ENCODE data around the gene EGFR.

Gene EGFR

GRCh38 chr7:55212176-55212575 lies 193.4 kb downstream of the EGFR start:
- H3K27ac Mint-ChIP-seq: no peak overlapping the region
- no peaks in the 10 kb centered on the region for H3K4me1 Mint-ChIP-seq (ENCODE audit: low read depth in 2 of 2)
- H3K4me3 Mint-ChIP-seq: no peak overlapping the region
- peaks cover 20 to 44% of the 10 kb centered on the region in 2 donors for H3K27me3 Mint-ChIP-seq
- no peak for ATAC-seq (replicated peaks)
- no peak for DNase-seq
- H3K9me3 Mint-ChIP-seq: no peaks in the 10 kb centered on the region
- no peaks in the 10 kb centered on the region for H3K36me3 Mint-ChIP-seq (ENCODE audit: insufficient read depth)

- DNase-seq: no peak
- ATAC-seq (replicated peaks): no peak
These were observed 194.0 kb downstream of the EGFR start for GRCh38 chr7:55212838-55213237.

GRCh38 chr7:55214707-55215106 lies 195.9 kb downstream of the EGFR start:
- no peaks in the 10 kb centered on the region for H3K36me3 Mint-ChIP-seq (ENCODE audit: insufficient read depth)
- peaks cover 20 to 50% of the 10 kb centered on the region in 2 donors for H3K27me3 Mint-ChIP-seq
- no peaks in the 10 kb centered on the region for H3K4me1 Mint-ChIP-seq (ENCODE audit: low read depth in 2 of 2)
- H3K27ac Mint-ChIP-seq: no peak overlapping the region
- DNase-seq (no peak), ATAC-seq (replicated peaks) (no peak)
- no peak overlapping the region for H3K4me3 Mint-ChIP-seq
- H3K9me3 Mint-ChIP-seq: no peaks in the 10 kb centered on the region

More at GRCh38 chr7:55212838-55213237, 194.0 kb downstream of the EGFR start:
- H3K4me3 Mint-ChIP-seq: no peak overlapping the region
- H3K4me1 Mint-ChIP-seq (ENCODE audit: low read depth in 2 of 2): no peaks in the 10 kb centered on the region
- peaks cover 20 to 45% of the 10 kb centered on the region in 2 donors for H3K27me3 Mint-ChIP-seq
- H3K36me3 Mint-ChIP-seq (ENCODE audit: insufficient read depth): no peaks in the 10 kb centered on the region
- H3K9me3 Mint-ChIP-seq: no peaks in the 10 kb centered on the region
- no peak overlapping the region for H3K27ac Mint-ChIP-seq

- ATAC-seq (replicated peaks) (no peak), DNase-seq (no peak)
- no peaks in the 10 kb centered on the region for H3K9me3 Mint-ChIP-seq
- H3K27ac Mint-ChIP-seq: no peak overlapping the region
- no peaks in the 10 kb centered on the region for H3K4me1 Mint-ChIP-seq (ENCODE audit: low read depth in 2 of 2)
- H3K36me3 Mint-ChIP-seq (ENCODE audit: insufficient read depth): no peaks in the 10 kb centered on the region
- H3K4me3 Mint-ChIP-seq: no peak overlapping the region
- H3K27me3 Mint-ChIP-seq: peaks cover 23 to 42% of the 10 kb centered on the region in 2 donors
These were observed 204.2 kb downstream of the EGFR start for GRCh38 chr7:55223023-55223422.

GRCh38 chr7:55224111-55224510 lies 205.3 kb downstream of the EGFR start:
- Mint-ChIP-seq H3K4me3 (no peak overlapping the region), H3K36me3 (ENCODE audit: insufficient read depth) (no peaks in the 10 kb centered on the region), H3K27me3 (peaks cover 32 to 50% of the 10 kb centered on the region in 2 donors), H3K9me3 (peaks cover 2 to 9% of the 10 kb centered on the region in 2 donors), H3K4me1 (ENCODE audit: low read depth in 2 of 2) (no peaks in the 10 kb centered on the region), H3K27ac (no peak overlapping the region)
- DNase-seq (no peak), ATAC-seq (replicated peaks) (no peak)

GRCh38 chr7:55224810-55225209 lies 206.0 kb downstream of the EGFR start:
- peaks cover 3 to 16% of the 10 kb centered on the region in 2 donors for H3K9me3 Mint-ChIP-seq
- H3K27ac Mint-ChIP-seq: no peak overlapping the region
- no peaks in the 10 kb centered on the region for H3K36me3 Mint-ChIP-seq (ENCODE audit: insufficient read depth)
- peaks cover 37 to 57% of the 10 kb centered on the region in 2 donors for H3K27me3 Mint-ChIP-seq
- DNase-seq (no peak), ATAC-seq (replicated peaks) (no peak)
- H3K4me3 Mint-ChIP-seq: no peak overlapping the region
- H3K4me1 Mint-ChIP-seq (ENCODE audit: low read depth in 2 of 2): no peaks in the 10 kb centered on the region

- H3K27ac Mint-ChIP-seq: no peak overlapping the region
- DNase-seq: no peak
- H3K4me1 Mint-ChIP-seq (ENCODE audit: low read depth in 2 of 2): no peaks in the 10 kb centered on the region
- ATAC-seq (replicated peaks): no peak
- H3K4me3 Mint-ChIP-seq: no peak overlapping the region
- peaks cover 39 to 72% of the 10 kb centered on the region in 2 donors for H3K27me3 Mint-ChIP-seq
- H3K36me3 Mint-ChIP-seq (ENCODE audit: insufficient read depth): no peaks in the 10 kb centered on the region
- H3K9me3 Mint-ChIP-seq: peaks cover 8 to 18% of the 10 kb centered on the region in 2 donors
These were observed 211.2 kb downstream of the EGFR start for GRCh38 chr7:55230014-55230413.

- Mint-ChIP-seq H3K27ac (no peak overlapping the region), H3K27me3 (peaks cover 43 to 79% of the 10 kb centered on the region in 2 donors), H3K9me3 (peaks cover 8 to 18% of the 10 kb centered on the region in 2 donors), H3K4me3 (no peak overlapping the region), H3K4me1 (ENCODE audit: low read depth in 2 of 2) (no peaks in the 10 kb centered on the region), H3K36me3 (ENCODE audit: insufficient read depth) (no peaks in the 10 kb centered on the region)
- no peak for ATAC-seq (replicated peaks)
- DNase-seq: no peak
These were observed 213.0 kb downstream of the EGFR start for GRCh38 chr7:55231736-55232280.

GRCh38 chr7:55233001-55233400 lies 214.2 kb downstream of the EGFR start:
- H3K4me1 Mint-ChIP-seq (ENCODE audit: low read depth in 2 of 2): no peaks in the 10 kb centered on the region
- H3K36me3 Mint-ChIP-seq (ENCODE audit: insufficient read depth): no peaks in the 10 kb centered on the region
- peaks cover 46 to 80% of the 10 kb centered on the region in 2 donors for H3K27me3 Mint-ChIP-seq
- H3K4me3 Mint-ChIP-seq: no peak overlapping the region
- ATAC-seq (replicated peaks) (no peak), DNase-seq (no peak)
- H3K9me3 Mint-ChIP-seq: peaks cover 8 to 18% of the 10 kb centered on the region in 2 donors
- H3K27ac Mint-ChIP-seq: no peak overlapping the region

- Mint-ChIP-seq H3K27me3 (peaks cover 39 to 69% of the 10 kb centered on the region in 2 donors), H3K4me1 (ENCODE audit: low read depth in 2 of 2) (no peaks in the 10 kb centered on the region), H3K36me3 (ENCODE audit: insufficient read depth) (no peaks in the 10 kb centered on the region), H3K27ac (no peak overlapping the region), H3K4me3 (no peak overlapping the region), H3K9me3 (peaks cover 5 to 7% of the 10 kb centered on the region in 2 donors)
- no peak for ATAC-seq (replicated peaks)
- DNase-seq: no peak
These were observed 215.6 kb downstream of the EGFR start for GRCh38 chr7:55234408-55234807.

GRCh38 chr7:55235115-55235514 lies 216.3 kb downstream of the EGFR start:
- peaks cover 0 to 5% of the 10 kb centered on the region in 2 donors for H3K9me3 Mint-ChIP-seq
- H3K4me3 Mint-ChIP-seq: no peak overlapping the region
- H3K36me3 Mint-ChIP-seq (ENCODE audit: insufficient read depth): no peaks in the 10 kb centered on the region
- peaks cover 43 to 69% of the 10 kb centered on the region in 2 donors for H3K27me3 Mint-ChIP-seq
- DNase-seq: no peak
- H3K4me1 Mint-ChIP-seq (ENCODE audit: low read depth in 2 of 2): no peaks in the 10 kb centered on the region
- no peak overlapping the region for H3K27ac Mint-ChIP-seq
- no peak for ATAC-seq (replicated peaks)

GRCh38 chr7:55235801-55236200 lies 217.0 kb downstream of the EGFR start:
- no peak overlapping the region for H3K27ac Mint-ChIP-seq
- no peaks in the 10 kb centered on the region for H3K36me3 Mint-ChIP-seq (ENCODE audit: insufficient read depth)
- DNase-seq (no peak), ATAC-seq (replicated peaks) (no peak)
- no peaks in the 10 kb centered on the region for H3K9me3 Mint-ChIP-seq
- H3K4me3 Mint-ChIP-seq: no peak overlapping the region
- H3K4me1 Mint-ChIP-seq (ENCODE audit: low read depth in 2 of 2): peaks cover 4 to 5% of the 10 kb centered on the region in 2 donors
- H3K27me3 Mint-ChIP-seq: peaks cover 43 to 76% of the 10 kb centered on the region in 2 donors

GRCh38 chr7:55236476-55236875 lies 217.7 kb downstream of the EGFR start:
- ATAC-seq (replicated peaks) (no peak), DNase-seq (no peak)
- peaks cover 4 to 5% of the 10 kb centered on the region in 2 donors for H3K4me1 Mint-ChIP-seq (ENCODE audit: low read depth in 2 of 2)
- no peaks in the 10 kb centered on the region for H3K9me3 Mint-ChIP-seq
- H3K36me3 Mint-ChIP-seq (ENCODE audit: insufficient read depth): no peaks in the 10 kb centered on the region
- H3K27me3 Mint-ChIP-seq: peaks cover 43 to 81% of the 10 kb centered on the region in 2 donors
- no peak overlapping the region for H3K27ac Mint-ChIP-seq
- H3K4me3 Mint-ChIP-seq: no peak overlapping the region

GRCh38 chr7:55237156-55237893 lies 218.5 kb downstream of the EGFR start:
- H3K9me3 Mint-ChIP-seq: no peaks in the 10 kb centered on the region
- ATAC-seq (replicated peaks) (no peak), DNase-seq (no peak)
- no peaks in the 10 kb centered on the region for H3K36me3 Mint-ChIP-seq (ENCODE audit: insufficient read depth)
- peaks cover 40 to 83% of the 10 kb centered on the region in 2 donors for H3K27me3 Mint-ChIP-seq
- H3K4me3 Mint-ChIP-seq: no peak overlapping the region
- peaks cover 4 to 5% of the 10 kb centered on the region in 2 donors for H3K4me1 Mint-ChIP-seq (ENCODE audit: low read depth in 2 of 2)
- no peak overlapping the region for H3K27ac Mint-ChIP-seq
